Heart left ventricle (tissue), 13 donors: ENCODE data around the gene SHROOM3.

Experiments used
- POLR2A ChIP-seq, 2 donors: fragments of 450-650 bp; IDR thresholded peaks; one replicate each; pipeline ENCODE4 v1.6.1; 2017; ENCODE audit warnings: antibody characterized with exemption in 2 of 2, mild to moderate bottlenecking in 2 of 2, moderate library complexity in 2 of 2
- TF ChIP-seq, protein P1 (sequence below), 12 donors: fragments of 200-600 bp; sonication (generic) in 4 of 12; IDR thresholded peaks; one replicate each; pipeline versions ENCODE4 v1.5.0 to v1.8.0; 2018 to 2022; ENCODE audit warnings: antibody characterized with exemption in 12 of 12, mild to moderate bottlenecking in 5 of 12
- donor health status: ischemic (EF 13 %, LVEDD 7.1; RV severe dilation, severe dysfunction).
- donor health status: DM: no; HTN: yes; CAD: no.
- donor health status: DM: no; HTN: no; CAD: no.
- donor health status: ischemic (EF 25% LVEDD 6.9; RV normal size, moderate dysfunction).
- donor health status: ischemic (EF 25% LVEDD 5.7; RV mildly dilated, moderate dysfunction).
- donor health status: ischemic (EF 35%, LVEDD 5.7; RV mildly dilated, moderate dysfunction).
- donor health status: nonischemic (EF 11% LVEDD 7.7; RV severe dilation, severe dysfunction).
- donor health status: DM: yes; HTN: yes; CAD: no.
- donor health status: PGD.
- donor health status: ischemic (EF 29% LVEDD 5.4; RV normal size, mild dysfunction).
- donor health status: nonischemic (EF 23%, LVEDD 6.1; RV moderate dilation, normal function).

GRCh38 chr4:76605099-76605563, 170.1 kb downstream of the SHROOM3 start:
- TF ChIP-seq, protein P1, sequence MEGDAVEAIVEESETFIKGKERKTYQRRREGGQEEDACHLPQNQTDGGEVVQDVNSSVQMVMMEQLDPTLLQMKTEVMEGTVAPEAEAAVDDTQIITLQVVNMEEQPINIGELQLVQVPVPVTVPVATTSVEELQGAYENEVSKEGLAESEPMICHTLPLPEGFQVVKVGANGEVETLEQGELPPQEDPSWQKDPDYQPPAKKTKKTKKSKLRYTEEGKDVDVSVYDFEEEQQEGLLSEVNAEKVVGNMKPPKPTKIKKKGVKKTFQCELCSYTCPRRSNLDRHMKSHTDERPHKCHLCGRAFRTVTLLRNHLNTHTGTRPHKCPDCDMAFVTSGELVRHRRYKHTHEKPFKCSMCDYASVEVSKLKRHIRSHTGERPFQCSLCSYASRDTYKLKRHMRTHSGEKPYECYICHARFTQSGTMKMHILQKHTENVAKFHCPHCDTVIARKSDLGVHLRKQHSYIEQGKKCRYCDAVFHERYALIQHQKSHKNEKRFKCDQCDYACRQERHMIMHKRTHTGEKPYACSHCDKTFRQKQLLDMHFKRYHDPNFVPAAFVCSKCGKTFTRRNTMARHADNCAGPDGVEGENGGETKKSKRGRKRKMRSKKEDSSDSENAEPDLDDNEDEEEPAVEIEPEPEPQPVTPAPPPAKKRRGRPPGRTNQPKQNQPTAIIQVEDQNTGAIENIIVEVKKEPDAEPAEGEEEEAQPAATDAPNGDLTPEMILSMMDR (IDR thresholded peaks at IDR 0.05), result no peak
- no peak for TF ChIP-seq POLR2A (IDR thresholded peaks at IDR 0.05)
